Measurements from ENCODE around the gene FAM217A.

- TF ChIP-seq CTCF (IDR thresholded peaks at IDR 0.05; ENCODE audit: low read depth, low read length) (no peak), EZH2phosphoT487 (IDR thresholded peaks at IDR 0.05; ENCODE audit: low read depth) (no peak)
Measured at GRCh38 chr6:4049246-4049645, 29.7 kb downstream of the FAM217A start.

Data from OCI-LY3 (cell line).